PC-9 (cell line): ENCODE data around the gene GPR141. TPM values are rescaled to one million over a fixed set of nuclear protein-coding genes. Genes with fewer than 3 reads are reported as not detected.
"Not testable (repeated sequence)": the region's sequence is repeated elsewhere in the genome, so short reads cannot be mapped to it uniquely, and the experiment has no call there.

Experiments used
- BruUV-seq: library from RNA; stranded (reverse); fragments of 400-500 nt; replicated peaks from 2 replicates; lab custom pipeline; 2021; lab: Mats Ljungman, UMichigan
- CTCF ChIA-PET: fragments of 300-600 bp; sonication (Branson Sonifier 250); formaldehyde crosslinking; loops from one replicate; lab custom pipeline; 2022; ENCODE audit warnings: antibody characterized with exemption; lab: Charles Lee
- POLR2A ChIA-PET: fragments of 300-600 bp; sonication (Branson Sonifier 250); formaldehyde crosslinking; loops from one replicate; lab custom pipeline; 2022; ENCODE audit warnings: antibody characterized with exemption; ENCODE audit not compliant: unreplicated experiment; lab: Charles Lee
- DNase-seq, 2 experiments: peaks; one replicate each; pipeline versions ENCODE4 v3.0.0 to v3.0.0-alpha.2; 2015 to 2022; ENCODE audit warnings: mixed read lengths in 1 of 2
- H2AFZ ChIP-seq: fragments of 200-600 bp; sonication (generic); 2 replicates; pipeline ENCODE4 v1.8.1; 2017; ENCODE audit warnings: antibody characterized with exemption
- H3F3A ChIP-seq: fragments of 200-600 bp; sonication (generic); 2 replicates; pipeline ENCODE4 v1.8.1; 2017; ENCODE audit warnings: antibody characterized with exemption, mild to moderate bottlenecking, low read depth; ENCODE audit not compliant: insufficient read depth
- H3K27ac ChIP-seq: fragments of 200-600 bp; sonication (generic); 2 replicates; pipeline ENCODE4 v1.6.1; 2016; ENCODE audit warnings: mixed run types
- H3K27me3 ChIP-seq: fragments of 200-600 bp; sonication (generic); 2 replicates; pipeline ENCODE4 v1.6.1; 2016; ENCODE audit warnings: low read depth, mixed run types; ENCODE audit not compliant: insufficient read depth
- H3K36me3 ChIP-seq: fragments of 200-600 bp; sonication (generic); 2 replicates; pipeline ENCODE4 v1.6.1; 2016; ENCODE audit warnings: low read depth, mixed run types
- H3K4me1 ChIP-seq: fragments of 200-600 bp; sonication (generic); replicated peaks from 2 replicates; pipeline ENCODE4 v1.6.1; 2016; ENCODE audit warnings: mixed run types; ENCODE audit not compliant: insufficient read depth
- H3K4me2 ChIP-seq: fragments of 200-600 bp; sonication (generic); 2 replicates; pipeline ENCODE4 v1.6.1; 2017; ENCODE audit warnings: mixed run types
- H3K4me3 ChIP-seq: fragments of 200-600 bp; sonication (generic); 2 replicates; pipeline ENCODE4 v1.6.1; 2016; ENCODE audit warnings: mixed run types
- H3K79me2 ChIP-seq: fragments of 200-600 bp; sonication (generic); 2 replicates; pipeline ENCODE4 v1.6.1; 2017; ENCODE audit warnings: low read depth, mixed run types
- H3K9me2 ChIP-seq: fragments of 200-600 bp; sonication (generic); 2 replicates; pipeline ENCODE4 v1.8.1; 2017; ENCODE audit warnings: mild to moderate bottlenecking; ENCODE audit not compliant: insufficient read depth
- H3K9me3 ChIP-seq: fragments of 200-600 bp; sonication (generic); 2 replicates; pipeline ENCODE4 v1.8.1; 2016; ENCODE audit warnings: low read depth; ENCODE audit not compliant: insufficient read depth
- H4K20me1 ChIP-seq: fragments of 200-600 bp; sonication (generic); 2 replicates; pipeline ENCODE4 v1.8.1; 2017; ENCODE audit not compliant: insufficient read depth
- CTCF ChIP-seq: fragments of 200-600 bp; sonication (generic); conservative IDR thresholded peaks from 2 replicates; pipeline ENCODE4 v1.6.1; 2017; ENCODE audit warnings: mixed run types, antibody characterized with exemption, mild to moderate bottlenecking, moderate library complexity
- EZH2 ChIP-seq: fragments of 200-600 bp; sonication (generic); IDR thresholded peaks from 2 replicates; pipeline ENCODE4 v1.8.0; 2017; ENCODE audit warnings: antibody characterized with exemption, low read depth
- intact Hi-C: fragments of 100-400 bp; cut with micrococcal nuclease; formaldehyde crosslinking; loops from one replicate; pipeline ENCODE4 v1.10.0; 2022; ENCODE audit not compliant: unreplicated experiment
- total RNA-seq: library from RNA; stranded (reverse); gene quantifications from 2 replicates; pipeline ENCODE4 v1.2.3, GENCODE V29; 2021

The GPR141 gene
- total RNA-seq, 1 experiment from 2014 or later = not detected

- no peaks in the 10 kb centered on the region for H3K27me3 ChIP-seq
- intact Hi-C loops = no loop called here
- H3K4me3 ChIP-seq = no peak overlapping the region
- no peaks in the 10 kb centered on the region for H3K9me3 ChIP-seq
- no peak overlapping the region for H3K4me2 ChIP-seq
- no peak for DNase-seq
- H4K20me1 ChIP-seq = no peaks in the 10 kb centered on the region
- H3K79me2 ChIP-seq = no peaks in the 10 kb centered on the region
- POLR2A ChIA-PET = no interaction called here
- BruUV-seq = no TSS peak
- TF ChIP-seq CTCF (no peak), EZH2 (no peak)
- H2AFZ ChIP-seq = no peak overlapping the region
- no peaks in the 10 kb centered on the region for H3K4me1 ChIP-seq
- no peaks in the 10 kb centered on the region for H3K36me3 ChIP-seq
- CTCF ChIA-PET = no interaction called here
- no peaks in the 10 kb centered on the region for H3K9me2 ChIP-seq
- no peaks in the 10 kb centered on the region for H3F3A ChIP-seq
- H3K27ac ChIP-seq = no peak overlapping the region
Measured at GRCh38 chr7:37698782-37699181, 15.2 kb downstream of the GPR141 start.

- no peaks in the 10 kb centered on the region for H3K79me2 ChIP-seq
- H4K20me1 ChIP-seq = no peaks in the 10 kb centered on the region
- no peak overlapping the region for H3K4me2 ChIP-seq
- H3F3A ChIP-seq = no peaks in the 10 kb centered on the region
- H3K4me3 ChIP-seq = no peak overlapping the region
- H3K27me3 ChIP-seq = no peaks in the 10 kb centered on the region
- intact Hi-C loops = no loop called here
- TF ChIP-seq CTCF (no peak), EZH2 (no peak)
- POLR2A ChIA-PET = no interaction called here
- BruUV-seq = no TSS peak
- peaks cover 3% of the 10 kb centered on the region; the same call in 1 of the 2 replicates for H3K9me2 ChIP-seq
- CTCF ChIA-PET = no interaction called here
- H3K9me3 ChIP-seq = no peaks in the 10 kb centered on the region
- H3K4me1 ChIP-seq = no peaks in the 10 kb centered on the region
- no peaks in the 10 kb centered on the region for H3K36me3 ChIP-seq
- DNase-seq = no peak
- H2AFZ ChIP-seq = no peak overlapping the region
- no peak overlapping the region for H3K27ac ChIP-seq
Measured at GRCh38 chr7:37701769-37702168, 18.2 kb downstream of the GPR141 start.

- no peaks in the 10 kb centered on the region for H3F3A ChIP-seq
- TF ChIP-seq EZH2 (no peak), CTCF (no peak)
- H2AFZ ChIP-seq = no peak overlapping the region
- POLR2A ChIA-PET = no interaction called here
- no TSS peak for BruUV-seq
- H4K20me1 ChIP-seq = no peaks in the 10 kb centered on the region
- no peak for DNase-seq
- intact Hi-C loops = no loop called here
- no peak overlapping the region for H3K4me3 ChIP-seq
- H3K36me3 ChIP-seq = no peaks in the 10 kb centered on the region
- H3K4me1 ChIP-seq = no peaks in the 10 kb centered on the region
- CTCF ChIA-PET = no interaction called here
- peaks cover 3% of the 10 kb centered on the region; the same call in 1 of the 2 replicates for H3K9me2 ChIP-seq
- H3K27ac ChIP-seq = no peak overlapping the region
- no peaks in the 10 kb centered on the region for H3K79me2 ChIP-seq
- H3K4me2 ChIP-seq = no peak overlapping the region
- no peaks in the 10 kb centered on the region for H3K27me3 ChIP-seq
- no peaks in the 10 kb centered on the region for H3K9me3 ChIP-seq
Measured at GRCh38 chr7:37703361-37703760, 19.8 kb downstream of the GPR141 start.

GRCh38 chr7:37704328-37704833 is 20.8 kb downstream of the GPR141 start:
- DNase-seq, intact Hi-C loops, H3K4me1 ChIP-seq, CTCF ChIA-PET, H3K79me2 ChIP-seq, H3K4me2 ChIP-seq, H3F3A ChIP-seq, H3K36me3 ChIP-seq, H2AFZ ChIP-seq, POLR2A ChIA-PET, H3K4me3 ChIP-seq, H3K27ac ChIP-seq, H3K9me3 ChIP-seq, H3K27me3 ChIP-seq, H4K20me1 ChIP-seq, H3K9me2 ChIP-seq, BruUV-seq: not testable (repeated sequence)
